Activated CD8-positive, alpha-beta memory T cell treated with anti-CD3 and anti-CD28 coated beads for 1 hour (primary cell): ENCODE results near the gene DCAKD.
A peak's percentile ranks its signal among the peaks of the same experiment; 100 is the strongest.

Experiments used
- DNase-seq, 2 donors: peaks; one replicate each; pipeline ENCODE4 v3.0.0-alpha.2; 2020; ENCODE audit warnings: low read depth in 1 of 2; ENCODE audit errors: extremely low read depth in 1 of 2

The DCAKD gene

DNA sequence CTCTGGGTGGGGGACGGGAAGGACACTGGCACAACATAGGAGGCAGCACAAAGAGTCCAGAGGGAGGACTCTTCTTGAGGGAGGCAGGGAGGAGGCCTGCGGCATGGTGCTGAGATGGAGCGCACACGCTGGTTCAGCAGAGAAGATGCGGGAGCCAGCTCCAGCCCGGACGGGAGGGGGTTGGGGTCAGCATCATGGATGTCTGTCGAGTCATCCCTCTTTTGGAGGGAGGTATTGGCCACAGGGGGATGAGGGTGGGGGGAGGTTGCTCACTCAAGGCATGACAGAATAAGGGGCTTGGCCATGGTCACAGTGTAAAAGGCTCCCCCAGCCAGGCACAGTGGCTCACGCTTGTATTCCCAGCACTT, 19.3 kb downstream of the DCAKD start:
- no peak for DNase-seq

DNA sequence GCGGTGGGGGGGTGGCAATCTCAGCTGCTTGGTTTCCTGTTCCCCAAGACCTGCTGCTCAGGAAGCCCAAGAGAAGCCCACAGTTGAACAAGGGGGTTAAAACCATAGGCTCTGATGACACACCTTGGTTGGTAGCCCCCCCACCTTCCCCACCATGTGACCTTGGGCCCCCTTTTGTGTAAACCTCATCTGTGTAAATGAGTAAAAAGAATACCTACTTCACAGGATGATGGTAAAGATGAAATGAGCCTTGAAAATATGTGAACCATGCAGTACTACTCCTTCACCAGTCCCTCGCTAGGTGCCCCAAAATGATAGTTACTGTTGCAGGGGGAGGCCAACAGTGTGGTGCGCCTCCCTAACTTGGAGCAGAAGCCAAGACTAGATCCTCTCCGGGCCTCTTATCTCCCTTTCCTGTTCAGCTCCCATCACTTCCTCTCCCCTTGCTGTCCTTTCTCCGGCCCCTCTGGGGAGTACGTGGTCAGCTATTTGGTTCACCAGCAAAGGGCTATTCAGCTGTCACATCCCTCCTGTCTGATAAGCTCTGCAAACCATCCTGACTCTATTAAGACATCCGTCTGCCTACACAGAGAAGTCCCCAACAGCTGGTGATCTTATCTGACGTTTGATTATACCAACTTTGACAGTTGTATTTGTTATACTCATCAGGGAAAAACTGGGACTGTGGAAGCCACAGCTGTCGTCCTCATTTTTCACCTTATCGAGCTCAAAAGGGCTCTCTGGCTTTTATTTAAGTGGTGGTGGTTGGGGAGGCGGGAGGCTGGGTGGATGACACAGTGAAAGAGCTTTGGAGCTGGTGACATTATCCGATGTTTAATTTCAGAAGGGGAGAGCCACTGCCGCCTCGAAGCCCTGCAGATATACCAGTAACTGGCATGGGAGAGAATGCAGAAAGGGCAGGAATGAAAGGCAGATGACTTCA, 19.9 kb downstream of the DCAKD start:
- no peak for DNase-seq

DNA sequence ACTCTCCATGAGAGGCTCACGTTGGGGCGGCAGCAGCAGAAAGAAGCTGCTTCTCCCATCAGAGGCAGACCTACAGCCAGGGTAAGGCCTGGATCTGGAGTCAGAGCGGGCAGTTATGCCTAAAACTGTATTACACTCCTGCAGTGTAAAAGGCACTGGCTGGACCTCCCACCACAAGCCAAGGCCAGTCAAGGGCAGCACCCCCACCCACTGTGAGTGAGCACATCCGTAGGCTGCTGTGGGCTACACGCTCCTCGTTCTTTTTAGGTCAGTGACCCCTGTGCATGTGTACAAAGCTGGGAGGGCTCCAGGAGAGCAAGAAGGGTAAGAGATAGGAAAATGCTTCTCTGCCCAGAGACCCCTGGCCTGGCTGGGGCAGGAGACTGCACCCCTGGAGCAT, 20.7 kb downstream of the DCAKD start:
- DNase-seq = no peak

DNA sequence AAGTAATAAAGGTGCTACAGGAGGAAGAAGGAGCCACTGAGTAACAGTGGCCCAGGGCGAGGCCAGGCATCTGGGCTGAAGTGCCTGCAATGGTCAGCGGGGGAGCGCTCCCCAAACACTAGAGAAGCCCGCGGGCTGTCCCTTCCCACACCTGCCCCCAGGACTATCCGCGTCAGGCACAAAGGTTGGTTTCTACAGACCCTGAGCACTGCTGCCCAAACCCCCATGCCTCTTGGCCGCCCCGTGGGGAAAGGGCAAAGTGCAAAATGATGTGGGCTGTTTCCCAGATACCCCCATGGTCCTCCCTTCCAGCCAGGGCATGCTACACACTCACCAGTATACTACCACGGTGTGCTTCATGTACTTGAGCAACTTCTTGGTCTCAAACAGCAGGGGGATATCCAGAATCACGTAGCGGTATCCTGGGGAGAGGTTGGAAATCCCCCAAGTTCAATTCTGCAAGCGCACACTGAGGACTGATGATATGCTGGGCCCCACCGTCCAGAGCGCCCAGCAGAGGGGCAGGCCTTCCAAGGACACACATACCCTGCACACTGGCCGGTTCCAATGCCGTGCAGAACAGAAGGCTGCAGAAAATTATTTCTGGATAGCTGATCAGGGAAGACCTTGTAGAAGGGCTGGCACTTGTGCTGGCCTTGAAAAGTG, 21.5 kb downstream of the DCAKD start:
- no peak for DNase-seq

DNA sequence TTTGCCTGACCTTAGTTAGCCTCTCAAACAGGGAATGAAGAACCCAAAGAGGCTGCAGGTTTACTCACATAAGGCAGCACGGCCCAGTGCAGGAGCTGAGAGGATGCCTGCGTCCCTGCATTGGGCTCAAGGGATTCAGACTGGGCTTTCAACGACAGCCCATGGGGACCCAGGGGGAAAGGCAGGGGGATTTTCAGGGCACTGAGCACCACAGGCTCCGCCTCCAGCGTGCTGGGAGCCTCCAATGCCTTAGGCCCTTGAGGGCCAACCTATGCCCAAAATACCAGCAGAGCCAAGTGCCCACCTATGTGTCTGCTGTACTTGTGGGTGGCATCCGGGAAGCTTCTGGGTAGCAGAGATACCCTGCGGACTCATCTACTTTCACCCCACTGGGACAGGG, 22.3 kb downstream of the DCAKD start:
- DNase-seq = no peak

DNA sequence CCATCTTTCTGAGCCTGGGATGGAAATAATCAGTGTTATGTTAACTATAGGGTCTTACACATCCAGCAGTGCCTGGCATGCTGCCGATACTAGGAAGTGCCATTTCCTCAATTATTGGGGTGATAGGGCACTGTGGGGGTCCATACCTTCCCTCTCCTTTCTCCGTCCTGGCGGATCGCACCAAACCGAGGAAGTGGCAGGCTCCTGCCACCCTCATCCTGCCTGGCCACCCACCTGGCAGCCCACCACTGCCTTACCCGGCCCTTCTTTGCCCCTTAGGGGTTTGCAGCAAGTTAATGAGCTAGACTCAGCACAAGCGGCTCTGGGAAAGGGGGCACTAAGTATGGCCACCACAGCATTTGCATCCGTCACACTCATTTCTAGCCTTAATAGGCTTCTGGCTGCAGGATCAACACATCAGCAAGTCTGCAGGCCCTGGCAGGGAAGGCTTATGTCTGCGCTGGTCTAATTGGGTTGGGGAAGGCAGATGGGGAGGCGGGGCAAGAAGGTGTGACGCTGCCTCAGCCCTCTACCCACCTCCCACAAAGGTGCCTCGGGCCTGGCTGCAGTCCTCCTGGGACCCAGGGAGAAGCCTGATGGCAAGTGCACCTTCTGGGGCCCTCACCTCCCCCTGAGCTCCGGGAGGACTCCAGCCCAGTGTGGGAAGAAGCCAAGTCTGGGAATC, 28.6 kb downstream of the DCAKD start:
- no peak for DNase-seq

DNA sequence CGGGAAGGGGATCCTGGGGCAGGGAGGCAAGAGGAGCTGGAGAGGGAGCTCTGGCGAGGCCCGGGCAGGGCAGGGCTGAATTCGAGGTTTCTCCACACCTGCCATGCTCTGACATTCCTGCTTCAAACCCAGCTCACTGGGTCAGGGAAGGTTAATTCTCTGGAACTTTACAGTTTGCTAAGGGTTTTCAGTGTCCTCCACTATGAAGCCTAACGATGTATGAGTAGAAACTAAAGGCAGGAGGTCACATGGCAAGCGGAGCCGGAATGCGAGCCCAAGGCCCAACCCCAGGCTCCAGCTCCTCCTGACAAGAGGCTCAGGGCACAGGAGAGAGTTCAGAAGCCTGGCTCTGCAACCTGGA, 29.2 kb downstream of the DCAKD start:
- DNase-seq = no peak

DNA sequence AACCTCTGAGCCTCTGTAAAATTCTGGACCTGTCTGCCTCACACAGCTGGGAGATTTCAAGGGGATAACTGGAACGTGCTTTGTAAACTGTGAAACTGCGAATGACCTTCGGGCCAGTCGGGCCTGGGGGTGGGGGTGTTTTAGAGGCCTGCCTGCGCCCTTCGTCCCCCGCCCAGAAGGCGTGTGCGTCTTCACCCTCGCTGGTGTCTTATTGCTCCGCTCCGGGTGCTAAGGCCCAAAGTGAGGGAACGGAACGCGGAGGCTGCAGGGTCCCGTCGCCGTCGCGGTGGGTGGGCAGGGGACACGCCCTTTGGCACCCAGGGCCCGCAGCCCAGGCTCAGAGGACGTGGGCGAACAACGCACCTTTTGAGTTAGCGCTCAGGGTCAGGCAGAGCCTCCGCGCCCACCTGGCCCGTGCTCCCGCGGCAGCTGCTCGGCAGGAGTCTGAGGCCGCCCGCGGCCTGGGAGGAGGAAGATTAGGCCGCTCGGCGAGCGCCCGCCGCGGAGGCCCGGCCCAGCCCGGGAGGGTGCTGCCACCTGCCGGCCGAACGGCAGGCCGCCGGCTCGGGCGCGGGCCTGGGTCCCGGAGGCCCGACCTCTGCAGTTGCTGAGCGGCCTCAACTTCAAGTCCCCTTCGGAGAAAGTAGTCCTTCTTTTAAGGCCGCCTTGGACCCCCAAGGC, 29.7 kb downstream of the DCAKD start:
- DNase-seq = peak; percentile 15 to 61

DNA sequence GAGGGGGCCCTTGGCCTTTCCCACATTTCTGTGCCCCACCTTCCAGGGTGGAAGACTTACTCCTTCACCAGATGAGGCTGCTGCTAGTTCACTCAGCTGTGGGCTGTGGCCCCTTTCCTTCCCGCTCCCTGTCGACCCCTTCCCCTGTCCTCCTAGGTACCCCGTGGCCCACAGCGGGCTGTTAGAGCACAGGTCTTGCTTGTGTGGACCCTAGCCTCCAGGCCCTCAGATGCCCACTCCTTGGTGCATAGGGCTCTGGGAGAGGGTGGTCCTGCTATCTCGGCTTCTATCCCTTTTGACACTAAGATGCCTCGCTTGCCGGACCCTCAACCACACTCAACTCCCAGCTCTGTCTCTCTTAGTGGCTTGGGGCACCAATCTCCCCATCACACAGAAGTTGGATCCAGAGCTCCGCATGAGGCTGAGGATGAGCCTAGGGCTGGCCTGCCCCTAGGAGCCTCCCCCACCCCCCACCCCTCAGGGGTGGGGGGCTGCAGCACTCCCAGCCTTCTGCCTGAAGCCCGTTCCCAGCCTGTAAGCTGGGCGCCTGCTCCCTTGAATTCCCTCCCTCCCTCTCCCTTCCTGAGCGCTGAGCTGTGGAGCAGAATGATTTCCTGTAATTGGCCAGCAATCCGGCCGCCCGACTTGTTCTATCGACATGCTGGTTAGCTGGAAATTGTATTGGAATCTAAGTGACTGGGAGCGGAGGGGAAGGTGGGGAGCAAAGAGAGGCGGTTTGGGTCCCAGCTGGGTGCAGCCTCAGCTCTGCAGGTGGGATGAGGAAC, 30.9 kb downstream of the DCAKD start:
- no peak for DNase-seq

DNA sequence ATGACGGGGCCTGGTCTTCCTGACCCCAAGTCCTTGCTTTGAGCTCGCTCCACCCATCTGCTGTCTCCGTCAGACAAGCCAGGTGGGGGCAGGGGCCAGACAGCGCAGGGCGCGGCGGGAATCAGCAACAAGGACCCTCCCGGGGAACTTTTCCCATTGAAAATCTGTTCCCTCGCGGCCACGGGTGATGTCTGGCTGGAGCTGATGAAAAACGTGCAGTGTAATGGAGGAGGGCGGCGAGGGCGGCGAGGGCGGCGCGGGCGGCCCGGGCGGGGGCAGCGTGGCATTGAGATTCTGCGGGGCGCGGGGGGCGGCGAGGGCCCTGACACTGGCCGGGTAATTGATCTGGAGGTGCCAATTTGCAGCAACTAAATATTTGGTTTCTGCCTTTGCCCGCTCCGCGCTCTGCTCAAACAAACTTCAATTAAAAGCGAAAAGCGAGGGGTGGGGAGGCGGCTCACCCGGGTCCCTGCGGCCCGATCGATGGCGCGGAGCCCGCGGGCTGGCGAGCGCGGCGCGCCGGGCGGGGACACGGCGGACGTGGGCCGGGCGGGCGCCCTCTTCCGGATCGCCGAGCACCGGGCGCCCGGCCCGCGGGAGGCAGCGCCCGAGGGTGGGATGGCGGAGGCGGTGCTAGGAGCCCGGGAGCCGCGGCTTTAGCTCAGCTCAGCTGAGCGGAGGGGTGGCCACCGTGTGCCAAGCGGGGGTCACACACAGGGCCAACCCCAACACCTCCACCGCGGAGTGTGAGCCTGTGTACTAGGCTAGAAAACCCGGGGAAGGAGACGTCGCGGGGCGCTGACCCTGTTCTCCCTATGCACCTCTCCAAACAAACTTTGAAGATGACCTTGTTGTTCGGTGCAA, 32.4 kb downstream of the DCAKD start:
- DNase-seq = peak in 1 of 2 donors; percentile 25

DNA sequence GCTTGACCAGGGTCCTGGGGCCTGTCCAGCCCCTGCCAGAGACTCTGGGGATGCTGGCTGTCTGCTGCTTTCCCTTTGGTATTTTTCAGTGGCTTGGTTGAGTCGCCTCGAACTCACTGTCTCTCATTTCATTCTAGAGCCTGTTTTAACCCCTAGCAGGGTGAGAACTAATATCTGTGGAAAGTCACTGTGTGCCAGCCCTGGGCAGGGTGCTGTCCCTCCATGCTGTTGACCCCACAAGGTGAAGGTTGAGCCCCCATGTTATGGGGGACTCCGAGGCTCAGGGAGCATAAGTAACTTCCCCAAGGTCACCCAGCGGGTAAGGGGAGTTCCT, 33.0 kb downstream of the DCAKD start:
- no peak for DNase-seq

DNA sequence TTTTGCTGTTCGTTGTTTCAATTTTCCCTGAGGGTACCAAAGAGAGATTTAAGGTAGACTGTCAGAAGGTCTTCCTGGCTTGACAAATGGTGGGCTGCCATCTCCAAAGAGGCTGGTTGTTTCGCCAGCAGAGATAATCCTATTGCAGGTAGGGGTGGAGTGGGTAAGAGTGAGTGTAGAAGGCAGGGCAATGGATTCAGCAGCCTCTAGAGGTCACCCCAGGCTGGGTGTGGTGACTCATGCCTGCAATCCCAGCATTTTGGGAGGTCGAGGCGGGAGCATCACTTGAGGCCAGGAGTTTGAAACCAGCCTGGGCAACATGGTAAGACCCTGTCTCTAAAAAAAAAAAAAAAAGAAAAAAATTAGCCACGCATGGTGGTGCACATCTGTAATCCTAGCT, 34.6 kb downstream of the DCAKD start:
- DNase-seq = no peak

DNA sequence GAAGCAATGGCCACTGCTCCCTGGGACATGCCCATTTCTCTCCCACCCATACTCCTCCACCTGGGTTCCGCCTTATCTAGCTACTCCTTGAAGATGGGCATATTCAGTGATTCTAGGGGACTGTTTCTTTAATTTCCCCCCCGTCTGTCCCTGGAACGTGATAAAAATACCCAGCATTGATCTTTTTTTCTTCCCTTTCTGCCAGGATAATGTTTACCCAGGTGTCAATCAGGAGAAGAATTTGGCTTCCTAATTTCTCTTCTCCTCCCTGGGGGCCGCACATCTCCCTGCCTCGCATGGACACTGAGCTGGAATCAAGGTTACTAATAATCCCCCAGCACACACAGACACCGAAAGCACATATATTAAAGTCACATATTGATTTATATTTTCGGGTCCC, 35.2 kb downstream of the DCAKD start:
- DNase-seq = no peak

DNA sequence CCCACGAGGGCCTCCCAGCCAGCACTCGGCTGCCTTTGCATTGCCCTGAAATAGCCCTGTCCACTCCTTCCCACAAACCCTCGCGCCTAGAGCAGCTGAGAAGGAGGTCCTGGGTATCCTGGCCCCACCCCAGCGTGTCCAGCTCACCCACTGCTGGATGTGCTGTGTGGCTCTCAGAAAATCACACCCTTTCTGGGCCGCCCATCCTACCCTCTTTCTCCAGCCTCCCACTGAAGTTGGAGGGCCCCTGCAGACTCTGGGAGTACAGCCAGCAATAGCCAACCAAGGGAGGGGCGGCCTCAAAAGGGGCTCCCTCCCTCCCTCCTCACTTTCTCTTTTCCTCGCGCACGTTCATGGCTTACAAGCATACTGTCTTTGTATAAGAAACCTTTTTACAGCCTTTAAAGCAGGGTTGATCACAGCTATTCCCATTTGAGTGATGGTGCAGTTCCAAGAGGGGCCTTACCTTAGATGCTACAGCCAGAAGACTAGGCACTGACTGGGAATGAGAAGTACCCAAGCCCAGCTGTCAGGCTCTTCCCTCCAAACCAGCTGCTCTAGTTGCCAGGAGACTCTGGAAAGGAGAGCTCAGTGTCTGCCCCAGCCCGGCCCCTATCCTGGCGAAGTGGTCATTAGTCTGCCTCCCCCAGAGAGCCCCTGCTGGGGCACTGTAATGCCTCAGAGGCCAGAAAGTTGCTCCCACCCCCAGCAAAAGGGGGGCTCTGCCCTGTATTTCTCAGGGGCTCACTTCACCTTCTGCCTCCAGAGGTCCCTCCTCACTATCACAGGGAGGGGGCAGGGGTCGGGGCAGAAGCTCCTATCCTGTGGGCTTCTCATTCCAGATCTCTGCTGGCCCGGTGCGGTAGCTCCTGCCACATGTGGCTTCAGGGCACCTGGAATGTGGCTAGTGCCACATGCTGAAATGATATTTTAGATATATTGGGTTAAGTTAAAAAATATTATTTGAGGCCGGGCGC, 38.1 kb downstream of the DCAKD start:
- no peak for DNase-seq

DNA sequence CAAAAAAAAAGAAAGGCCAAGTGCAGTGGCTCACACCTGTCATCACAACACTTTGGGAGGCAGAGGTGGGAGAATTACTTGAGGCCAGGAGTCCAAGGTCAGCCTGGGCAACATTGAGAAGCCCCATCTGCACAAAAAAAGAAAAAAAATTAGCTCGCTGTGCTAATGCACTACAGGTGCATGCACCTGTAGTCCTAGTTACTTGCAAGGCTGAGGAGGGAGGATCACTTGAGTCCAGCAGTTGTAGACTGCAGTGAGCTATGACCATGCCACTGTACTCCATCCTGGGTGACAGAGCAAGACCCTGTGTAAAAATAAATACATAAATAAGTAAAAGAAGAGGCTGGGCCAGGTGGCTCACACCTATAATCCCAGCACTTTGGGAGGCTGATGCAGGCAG, 39.7 kb downstream of the DCAKD start:
- DNase-seq = no peak

DNA sequence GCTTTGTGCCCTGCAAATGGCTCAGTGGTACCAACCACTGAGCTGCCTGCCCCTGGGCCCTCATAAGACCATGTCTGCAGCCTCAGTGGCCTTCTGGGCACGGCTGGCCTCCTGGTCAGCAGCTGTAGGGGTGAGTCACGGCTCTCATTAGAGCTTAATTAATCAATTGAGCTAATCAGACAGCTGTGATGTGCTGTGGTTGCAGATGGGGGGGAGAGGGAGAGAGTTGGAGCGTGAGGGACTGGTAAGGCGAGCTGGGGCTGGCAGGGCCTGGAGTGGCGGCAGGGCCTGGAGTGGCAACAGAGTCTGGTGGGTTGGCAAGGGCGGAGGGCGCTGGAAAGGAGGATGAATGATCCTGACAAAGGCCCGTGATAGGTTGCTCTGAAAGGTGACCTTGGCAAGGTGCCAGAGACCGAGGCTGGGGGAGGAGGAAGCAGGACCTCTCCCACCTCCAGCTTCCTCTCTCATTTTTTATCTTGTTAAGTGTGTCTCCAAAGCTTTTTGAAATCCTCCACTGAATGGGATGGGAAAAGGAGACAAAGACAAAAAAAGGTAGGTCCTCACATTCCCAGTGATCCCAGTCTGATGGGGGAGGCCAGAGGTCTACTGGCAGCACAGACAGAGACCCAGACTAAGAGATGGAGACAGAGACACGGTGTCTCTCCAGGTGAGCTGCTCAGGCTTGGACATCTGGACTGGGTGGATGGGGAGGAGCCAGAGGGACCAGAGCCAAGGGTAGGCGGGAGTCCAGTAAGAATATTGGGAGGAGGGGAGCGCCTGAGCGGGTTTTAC, 41.6 kb downstream of the DCAKD start:
- DNase-seq = no peak

DNA sequence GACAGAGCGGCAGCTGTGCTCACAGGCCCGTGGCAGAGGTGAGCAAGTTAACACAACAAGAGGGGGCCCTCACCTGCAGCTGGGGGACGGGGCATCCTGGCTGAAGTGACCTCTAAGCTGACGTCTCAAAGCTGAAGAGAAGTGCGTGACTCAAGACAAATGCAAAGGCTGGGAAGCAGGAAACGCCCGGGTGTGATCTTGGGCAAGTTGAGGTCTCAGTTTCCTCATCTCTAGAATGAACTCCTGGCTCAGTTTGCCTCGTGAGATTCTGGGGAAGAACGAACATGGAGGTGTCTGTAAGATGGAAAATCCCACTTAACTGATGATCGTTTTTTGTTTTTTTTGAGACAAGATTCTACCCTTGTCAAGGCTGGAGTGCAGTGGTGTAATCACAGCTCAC, 43.2 kb downstream of the DCAKD start:
- no peak for DNase-seq

DNA sequence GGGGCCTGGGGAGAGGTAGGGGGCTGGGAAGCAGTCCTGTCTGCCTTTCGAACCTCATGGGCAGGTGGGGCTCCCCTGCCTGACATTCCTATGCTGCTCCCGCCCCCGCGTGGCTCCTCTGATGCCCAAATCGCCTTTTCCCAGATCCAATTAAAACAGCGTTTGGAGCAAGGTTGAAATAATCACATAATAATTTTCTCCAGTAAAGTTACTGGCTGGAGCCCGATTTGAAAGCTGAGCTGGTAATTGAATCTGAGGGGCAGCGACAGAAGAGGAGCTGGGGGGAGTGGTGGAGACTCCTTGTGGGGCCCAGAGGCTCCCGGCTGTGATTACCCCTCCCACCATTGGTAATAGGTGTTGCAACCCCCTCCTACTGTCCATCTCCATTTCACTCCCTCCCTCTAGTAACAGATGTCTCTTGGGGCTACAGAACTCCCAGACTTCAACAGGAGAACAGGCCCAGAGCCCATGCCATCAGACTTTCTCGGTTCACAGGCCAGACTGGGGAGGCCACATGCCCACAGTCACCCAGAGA, 44.4 kb downstream of the DCAKD start:
- no peak for DNase-seq
